ENCODE data around the gene G2E3. TPM values are rescaled to one million over a fixed set of nuclear protein-coding genes. Genes with fewer than 3 reads are reported as not detected.

The G2E3 gene
- total RNA-seq, 2 donors from 2014 or later, result 4.2 to 4.5 TPM

DNA sequence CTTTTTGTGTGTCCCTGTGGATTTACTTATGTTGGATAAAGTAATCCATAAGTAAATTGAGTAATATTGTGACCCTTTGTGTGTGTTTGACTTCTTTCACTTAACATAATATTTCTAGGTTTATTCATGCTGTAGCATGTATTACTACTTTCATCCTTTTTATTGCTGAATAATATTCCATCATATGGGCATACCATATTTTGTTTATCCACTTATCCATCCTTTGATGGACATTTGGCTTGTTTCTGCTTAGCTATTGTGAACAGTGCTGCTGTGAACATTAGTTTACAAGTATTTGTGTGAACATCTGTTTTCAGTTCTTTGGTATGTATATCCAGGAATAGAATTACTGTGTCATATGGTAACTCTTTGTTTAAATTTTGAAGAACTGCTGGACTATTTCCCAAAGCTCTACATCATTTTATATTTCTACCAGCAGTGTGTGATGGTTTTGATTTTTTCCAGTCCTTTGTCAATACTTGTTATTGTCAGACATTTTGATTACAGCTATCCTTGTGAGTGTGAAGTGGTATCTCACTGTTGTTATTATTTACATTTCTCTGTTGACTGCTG, 25.2 kb downstream of the G2E3 start:
- H3K4me1 ChIP-seq, result no peaks in the 10 kb centered on the region
- no peaks in the 10 kb centered on the region for H3K36me3 ChIP-seq
- H3K27me3 ChIP-seq, result no peaks in the 10 kb centered on the region
- no peak overlapping the region for H3K27ac ChIP-seq
- peaks cover 0 to 8% of the 10 kb centered on the region in 2 donors for H3K9me3 ChIP-seq
- TF ChIP-seq, protein P1, sequence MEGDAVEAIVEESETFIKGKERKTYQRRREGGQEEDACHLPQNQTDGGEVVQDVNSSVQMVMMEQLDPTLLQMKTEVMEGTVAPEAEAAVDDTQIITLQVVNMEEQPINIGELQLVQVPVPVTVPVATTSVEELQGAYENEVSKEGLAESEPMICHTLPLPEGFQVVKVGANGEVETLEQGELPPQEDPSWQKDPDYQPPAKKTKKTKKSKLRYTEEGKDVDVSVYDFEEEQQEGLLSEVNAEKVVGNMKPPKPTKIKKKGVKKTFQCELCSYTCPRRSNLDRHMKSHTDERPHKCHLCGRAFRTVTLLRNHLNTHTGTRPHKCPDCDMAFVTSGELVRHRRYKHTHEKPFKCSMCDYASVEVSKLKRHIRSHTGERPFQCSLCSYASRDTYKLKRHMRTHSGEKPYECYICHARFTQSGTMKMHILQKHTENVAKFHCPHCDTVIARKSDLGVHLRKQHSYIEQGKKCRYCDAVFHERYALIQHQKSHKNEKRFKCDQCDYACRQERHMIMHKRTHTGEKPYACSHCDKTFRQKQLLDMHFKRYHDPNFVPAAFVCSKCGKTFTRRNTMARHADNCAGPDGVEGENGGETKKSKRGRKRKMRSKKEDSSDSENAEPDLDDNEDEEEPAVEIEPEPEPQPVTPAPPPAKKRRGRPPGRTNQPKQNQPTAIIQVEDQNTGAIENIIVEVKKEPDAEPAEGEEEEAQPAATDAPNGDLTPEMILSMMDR (IDR thresholded peaks at IDR 0.05), result no peak
- no peak for DNase-seq (ENCODE audit: low spot score)
- H3K4me3 ChIP-seq, result no peak overlapping the region

- TF ChIP-seq, protein P1 (IDR thresholded peaks at IDR 0.05), result no peak
- Histone ChIP-seq H3K27ac (no peak overlapping the region), H3K4me1 (no peaks in the 10 kb centered on the region), H3K36me3 (no peaks in the 10 kb centered on the region), H3K27me3 (no peaks in the 10 kb centered on the region), H3K4me3 (no peak overlapping the region), H3K9me3 (peaks cover 0 to 8% of the 10 kb centered on the region in 2 donors)
- no peak for DNase-seq (ENCODE audit: low spot score)
Measured at GRCh38 chr14:30585204-30585603, 26.2 kb downstream of the G2E3 start.

DNA sequence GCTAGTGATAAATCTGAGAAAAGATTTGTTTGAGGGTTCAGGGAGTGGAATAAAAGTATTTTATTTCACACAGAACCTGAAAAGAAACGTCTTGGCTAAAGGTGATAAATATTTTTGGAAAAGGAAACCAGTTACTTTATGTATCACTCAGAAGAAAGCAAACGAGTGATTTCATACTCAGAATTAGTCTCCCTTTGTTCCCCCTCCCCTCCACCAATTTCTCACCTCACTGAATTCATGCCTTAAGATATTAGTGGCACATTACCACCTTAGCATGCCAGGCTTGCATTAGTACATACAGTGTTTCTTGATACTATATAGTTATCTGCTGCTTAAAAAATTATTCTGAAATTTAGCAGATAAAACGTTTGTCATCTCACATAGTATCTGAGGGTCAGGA, 28.2 kb downstream of the G2E3 start:
- H3K27me3 ChIP-seq, result no peaks in the 10 kb centered on the region
- H3K36me3 ChIP-seq, result peaks cover 7% of the 10 kb centered on the region
- H3K9me3 ChIP-seq, result peaks cover 0 to 8% of the 10 kb centered on the region in 2 donors
- H3K4me3 ChIP-seq, result no peak overlapping the region
- no peak for DNase-seq (ENCODE audit: low spot score)
- H3K4me1 ChIP-seq, result no peaks in the 10 kb centered on the region
- TF ChIP-seq, protein P1 (IDR thresholded peaks at IDR 0.05), result no peak
- no peak overlapping the region for H3K27ac ChIP-seq

- no peaks in the 10 kb centered on the region for H3K4me1 ChIP-seq
- no peak overlapping the region for H3K27ac ChIP-seq
- peaks cover 7% of the 10 kb centered on the region for H3K36me3 ChIP-seq
- TF ChIP-seq, protein P1 (IDR thresholded peaks at IDR 0.05), result no peak
- H3K4me3 ChIP-seq, result no peak overlapping the region
- peaks cover 0 to 8% of the 10 kb centered on the region in 2 donors for H3K9me3 ChIP-seq
- no peak for DNase-seq (ENCODE audit: low spot score)
- no peaks in the 10 kb centered on the region for H3K27me3 ChIP-seq
Measured at GRCh38 chr14:30588873-30589272, 29.9 kb downstream of the G2E3 start.

GRCh38 chr14:30596935-30597334, 38.0 kb downstream of the G2E3 start:
- Histone ChIP-seq H3K36me3 (peaks cover 9% of the 10 kb centered on the region), H3K9me3 (no peaks in the 10 kb centered on the region), H3K4me1 (no peaks in the 10 kb centered on the region), H3K27me3 (no peaks in the 10 kb centered on the region), H3K4me3 (no peak overlapping the region), H3K27ac (no peak overlapping the region)
- TF ChIP-seq, protein P1 (IDR thresholded peaks at IDR 0.05), result no peak
- no peak for DNase-seq (ENCODE audit: low spot score)

GRCh38 chr14:30597504-30597903, 38.5 kb downstream of the G2E3 start:
- H3K36me3 ChIP-seq, result peaks cover 13% of the 10 kb centered on the region
- H3K9me3 ChIP-seq, result no peaks in the 10 kb centered on the region

More at GRCh38 chr14:30597504-30597903, 38.5 kb downstream of the G2E3 start:
- TF ChIP-seq, protein P1 (IDR thresholded peaks at IDR 0.05), result no peak
- H3K4me3 ChIP-seq, result no peak overlapping the region
- H3K27me3 ChIP-seq, result no peaks in the 10 kb centered on the region
- no peak overlapping the region for H3K27ac ChIP-seq
- H3K4me1 ChIP-seq, result no peaks in the 10 kb centered on the region
- DNase-seq (ENCODE audit: low spot score), result no peak

Data from right atrium auricular region (tissue), 2 donors.